A673 (cell line): ENCODE measurements around the gene SLC45A3. TPM values are rescaled to one million over a fixed set of nuclear protein-coding genes. Genes with fewer than 3 reads are reported as not detected.
A peak's percentile ranks its signal among the peaks of the same experiment; 100 is the strongest.

Experiments
- BruUV-seq: library from RNA; stranded (reverse); fragments of 400-500 nt; replicated peaks from 2 replicates; lab custom pipeline; 2021; lab: Mats Ljungman, UMichigan
- CTCF ChIA-PET: fragments of 300-600 bp; sonication (Branson Sonifier 250); formaldehyde crosslinking; loops from one replicate; lab custom pipeline; 2022; ENCODE audit warnings: antibody characterized with exemption; lab: Charles Lee
- POLR2A ChIA-PET: fragments of 300-600 bp; sonication (Branson Sonifier 250); formaldehyde crosslinking; loops from one replicate; lab custom pipeline; 2022; ENCODE audit warnings: antibody characterized with exemption; ENCODE audit not compliant: low non-redundant PET; lab: Charles Lee
- DNase-seq: peaks from one replicate; pipeline ENCODE4 v3.0.0-alpha.2; 2015; ENCODE audit warnings: low spot score
- H3K27ac ChIP-seq: fragments of 200-600 bp; sonication (generic); 2 replicates; pipeline ENCODE4 v1.5.1; 2016; ENCODE audit warnings: mixed run types, low read depth, mild to moderate bottlenecking, mixed read lengths, antibody characterized with exemption, low read length; ENCODE audit not compliant: poor library complexity, severe bottlenecking
- H3K27me3 ChIP-seq: fragments of 200-600 bp; sonication (generic); replicated peaks from 2 replicates; pipeline ENCODE4 v1.6.1; 2017; ENCODE audit warnings: mixed run types, low read depth, mild to moderate bottlenecking, mixed read lengths, antibody characterized with exemption, low read length; ENCODE audit not compliant: insufficient read depth, poor library complexity
- H3K36me3 ChIP-seq: fragments of 200-600 bp; sonication (generic); 2 replicates; pipeline ENCODE4 v1.6.1; 2016; ENCODE audit warnings: mixed run types, mild to moderate bottlenecking, mixed read lengths, antibody characterized with exemption, low read length; ENCODE audit not compliant: insufficient read depth, poor library complexity, severe bottlenecking
- H3K4me1 ChIP-seq: fragments of 200-600 bp; sonication (generic); 2 replicates; pipeline ENCODE4 v1.6.1; 2017; ENCODE audit warnings: mixed run types, mild to moderate bottlenecking, mixed read lengths, antibody characterized with exemption, low read length; ENCODE audit not compliant: insufficient read depth, poor library complexity, severe bottlenecking
- H3K4me3 ChIP-seq: fragments of 200-600 bp; sonication (generic); 2 replicates; pipeline ENCODE4 v1.5.1; 2016; ENCODE audit warnings: low read depth, mixed run types, mild to moderate bottlenecking, mixed read lengths, low read length; ENCODE audit not compliant: poor library complexity, severe bottlenecking
- H3K9me3 ChIP-seq: fragments of 200-600 bp; sonication (generic); 2 replicates; pipeline ENCODE4 v1.6.1; 2016; ENCODE audit warnings: mixed run types, low read depth, mild to moderate bottlenecking, mixed read lengths, antibody characterized with exemption, low read length; ENCODE audit not compliant: poor library complexity, severe bottlenecking
- EZH2 ChIP-seq: fragments of 200-600 bp; sonication (generic); IDR thresholded peaks from 2 replicates; pipeline ENCODE4 v1.6.1; 2017; ENCODE audit warnings: borderline replicate concordance, low read depth, mild to moderate bottlenecking, mixed read lengths, antibody characterized with exemption, low read length; ENCODE audit not compliant: poor library complexity, severe bottlenecking
- intact Hi-C: fragments of 100-400 bp; cut with micrococcal nuclease; formaldehyde crosslinking; loops from one replicate; pipeline ENCODE4 v1.10.0; 2022; ENCODE audit not compliant: unreplicated experiment
- total RNA-seq: library from RNA; stranded (reverse); gene quantifications from 2 replicates; pipeline ENCODE4 v1.2.3, GENCODE V29; 2021
- TF ChIP-seq, protein P1 (sequence below): fragments of 300-800, 200-600 bp; sonication (generic); conservative IDR thresholded peaks from 2 replicates; pipeline ENCODE4 v1.5.1; 2017; ENCODE audit warnings: low read depth, mild to moderate bottlenecking, antibody characterized with exemption, low read length, moderate library complexity, mixed read lengths

SLC45A3 gene
- total RNA-seq, 1 experiment from 2014 or later: 8.5 TPM

DNA sequence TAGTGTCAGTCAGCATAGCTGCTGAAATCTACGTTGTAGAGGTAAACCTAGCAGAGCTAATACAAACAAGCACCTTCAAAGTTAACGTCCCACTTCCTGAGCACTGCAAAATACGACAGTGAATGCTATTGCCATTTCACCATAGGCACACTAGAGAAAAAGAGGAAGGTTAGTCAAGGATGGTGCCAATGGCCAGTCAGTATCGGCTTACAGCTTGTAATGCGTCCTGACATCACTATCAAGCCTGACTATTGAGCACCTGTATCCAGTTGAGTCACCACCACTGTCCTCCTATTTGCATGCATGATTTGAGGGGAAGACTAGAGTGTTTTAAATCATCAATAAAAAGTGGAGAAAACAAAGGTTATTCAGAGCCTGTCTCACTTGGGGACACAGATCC lies 35.3 kb upstream of the SLC45A3 start:
- BruUV-seq: no TSS peak
- no peaks in the 10 kb centered on the region for H3K4me1 ChIP-seq
- TF ChIP-seq EZH2: no peak
- TF ChIP-seq, protein P1, sequence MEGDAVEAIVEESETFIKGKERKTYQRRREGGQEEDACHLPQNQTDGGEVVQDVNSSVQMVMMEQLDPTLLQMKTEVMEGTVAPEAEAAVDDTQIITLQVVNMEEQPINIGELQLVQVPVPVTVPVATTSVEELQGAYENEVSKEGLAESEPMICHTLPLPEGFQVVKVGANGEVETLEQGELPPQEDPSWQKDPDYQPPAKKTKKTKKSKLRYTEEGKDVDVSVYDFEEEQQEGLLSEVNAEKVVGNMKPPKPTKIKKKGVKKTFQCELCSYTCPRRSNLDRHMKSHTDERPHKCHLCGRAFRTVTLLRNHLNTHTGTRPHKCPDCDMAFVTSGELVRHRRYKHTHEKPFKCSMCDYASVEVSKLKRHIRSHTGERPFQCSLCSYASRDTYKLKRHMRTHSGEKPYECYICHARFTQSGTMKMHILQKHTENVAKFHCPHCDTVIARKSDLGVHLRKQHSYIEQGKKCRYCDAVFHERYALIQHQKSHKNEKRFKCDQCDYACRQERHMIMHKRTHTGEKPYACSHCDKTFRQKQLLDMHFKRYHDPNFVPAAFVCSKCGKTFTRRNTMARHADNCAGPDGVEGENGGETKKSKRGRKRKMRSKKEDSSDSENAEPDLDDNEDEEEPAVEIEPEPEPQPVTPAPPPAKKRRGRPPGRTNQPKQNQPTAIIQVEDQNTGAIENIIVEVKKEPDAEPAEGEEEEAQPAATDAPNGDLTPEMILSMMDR: no peak
- ChIA-PET CTCF (no interaction called here), POLR2A (interaction anchor here (0.7 kb wide), 1 partner anchor 188 kb away, joined by 3 read pairs; no protein-coding TSS in a partner anchor)
- H3K9me3 ChIP-seq: no peaks in the 10 kb centered on the region
- intact Hi-C loops: no loop called here
- H3K27ac ChIP-seq: peak overlapping the region; percentile 6
- H3K27me3 ChIP-seq: no peaks in the 10 kb centered on the region
- H3K4me3 ChIP-seq: no peak overlapping the region
- DNase-seq: no peak
- H3K36me3 ChIP-seq: peaks cover 81% of the 10 kb centered on the region

DNA sequence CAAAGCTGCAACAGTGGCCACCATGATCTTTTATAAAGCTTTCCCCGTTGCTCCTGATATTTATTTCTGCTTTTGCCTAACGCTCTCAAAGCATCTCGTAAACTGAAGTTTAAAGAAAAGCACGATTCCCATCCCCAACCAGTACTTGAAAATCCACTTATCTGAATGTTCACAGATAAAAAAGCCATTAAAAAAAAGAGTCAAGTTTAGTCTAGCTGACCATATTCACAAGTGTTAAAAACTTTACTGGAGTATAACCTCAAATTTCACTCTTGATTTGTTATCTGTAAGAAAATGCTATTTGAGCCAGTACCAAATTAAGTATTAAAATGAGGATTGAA lies 34.6 kb upstream of the SLC45A3 start:
- POLR2A ChIA-PET: interaction anchor here (0.6 to 0.7 kb wide), 2 partner anchors 9 to 188 kb away, joined by 3 read pairs; no protein-coding TSS in a partner anchor

DNA sequence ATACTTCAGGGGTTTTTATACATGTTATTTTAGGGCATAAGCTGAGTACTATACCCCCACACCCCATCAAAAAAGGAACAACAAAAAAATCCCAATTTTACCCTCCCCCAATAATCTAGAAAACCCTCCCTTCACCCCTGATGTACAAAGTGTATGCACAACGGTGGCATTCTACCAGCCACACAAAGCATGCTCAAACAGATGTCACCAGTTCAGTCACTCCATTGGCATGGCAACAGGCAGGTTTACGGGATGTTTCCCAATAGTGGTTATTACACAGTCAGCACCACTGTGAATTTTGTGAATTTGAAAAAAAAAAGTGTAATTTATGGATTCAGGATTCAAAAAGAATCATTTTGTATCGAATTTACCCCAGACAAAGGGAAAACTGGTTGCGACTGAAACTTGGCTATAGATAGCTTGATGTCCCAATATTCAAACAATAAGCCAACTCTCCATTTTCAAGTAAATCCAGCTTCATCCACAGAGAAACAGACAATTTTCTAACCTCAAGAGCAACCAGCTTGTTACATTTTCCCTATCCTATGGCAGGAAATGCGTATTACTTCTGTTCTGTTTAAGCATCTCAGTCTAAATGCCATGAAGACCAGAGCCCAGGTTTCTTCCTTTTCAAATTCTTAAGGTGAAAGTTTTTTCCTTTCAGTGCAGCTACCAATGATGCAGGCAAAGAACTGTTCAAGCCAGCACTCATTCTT lies 34.0 kb upstream of the SLC45A3 start:
- TF ChIP-seq EZH2: no peak
- TF ChIP-seq, protein P1: no peak
- POLR2A ChIA-PET: interaction anchor here (0.6 kb wide), 1 partner anchor 8 kb away, joined by 3 read pairs; no protein-coding TSS in a partner anchor
- CTCF ChIA-PET: no interaction called here
- Histone ChIP-seq H3K9me3 (no peaks in the 10 kb centered on the region), H3K36me3 (peaks cover 76% of the 10 kb centered on the region), H3K27ac (peak overlapping the region; percentile 6), H3K4me3 (no peak overlapping the region), H3K4me1 (no peaks in the 10 kb centered on the region), H3K27me3 (no peaks in the 10 kb centered on the region)
- intact Hi-C loops: no loop called here
- DNase-seq: peak; percentile 26
- no TSS peak for BruUV-seq

More for the DNA sequence above, 34.6 kb upstream of the SLC45A3 start:
- Histone ChIP-seq H3K27ac (peak overlapping the region; percentile 6), H3K27me3 (no peaks in the 10 kb centered on the region), H3K4me1 (no peaks in the 10 kb centered on the region), H3K36me3 (peaks cover 81% of the 10 kb centered on the region), H3K4me3 (no peak overlapping the region), H3K9me3 (no peaks in the 10 kb centered on the region)
- no peak for TF ChIP-seq EZH2
- TF ChIP-seq, protein P1: no peak
- intact Hi-C loops: no loop called here
- CTCF ChIA-PET: no interaction called here
- no peak for DNase-seq
- no TSS peak for BruUV-seq
